ENCODE results near the gene MARK3.
A peak's percentile ranks its signal among the peaks of the same experiment; 100 is the strongest.
"Not testable (repeated sequence)": the region's sequence is repeated elsewhere in the genome, so short reads cannot be mapped to it uniquely, and the experiment has no call there.

Gene MARK3

DNA sequence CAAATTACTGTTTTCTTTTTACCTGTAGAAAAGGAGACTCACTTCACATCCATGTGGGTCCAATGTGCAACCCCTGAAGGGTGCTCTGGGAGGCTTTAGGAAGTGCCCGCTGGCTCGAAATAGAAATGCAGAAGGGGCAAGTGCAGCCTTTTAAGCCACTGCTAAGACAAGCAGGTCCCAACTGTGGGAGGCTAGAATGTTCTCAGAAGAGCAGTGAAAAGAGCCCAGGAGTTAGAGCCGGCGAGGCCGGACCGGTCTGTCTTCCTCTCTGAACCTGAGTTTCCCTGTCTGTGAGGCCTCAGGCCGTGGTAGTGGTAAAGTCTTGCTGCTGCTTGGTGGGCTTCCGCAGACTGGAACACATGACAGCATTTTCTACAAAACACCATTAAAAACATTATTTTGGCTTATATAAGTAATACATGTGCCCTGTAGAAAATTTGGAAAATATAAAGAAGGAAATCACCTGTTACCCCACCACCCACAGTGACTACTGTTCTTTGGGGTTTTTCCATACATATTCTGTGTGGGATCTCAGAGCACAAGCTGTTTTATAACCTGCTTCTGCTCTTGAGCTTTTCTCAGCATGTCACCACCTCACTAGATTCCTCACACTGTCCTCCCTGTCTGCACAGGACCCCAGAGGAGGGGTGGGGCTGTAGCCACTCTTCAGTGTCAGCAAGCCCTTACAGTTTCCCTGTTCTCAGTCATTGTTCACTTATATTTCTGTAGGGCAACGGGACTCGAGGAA is 131.4 kb downstream of the MARK3 start:
- DNase-seq = no peak

GRCh38 chr14:103517174-103517566 is 132.0 kb downstream of the MARK3 start:
- DNase-seq = no peak

GRCh38 chr14:103517721-103518421 is 132.7 kb downstream of the MARK3 start:
- no peak for DNase-seq

DNA sequence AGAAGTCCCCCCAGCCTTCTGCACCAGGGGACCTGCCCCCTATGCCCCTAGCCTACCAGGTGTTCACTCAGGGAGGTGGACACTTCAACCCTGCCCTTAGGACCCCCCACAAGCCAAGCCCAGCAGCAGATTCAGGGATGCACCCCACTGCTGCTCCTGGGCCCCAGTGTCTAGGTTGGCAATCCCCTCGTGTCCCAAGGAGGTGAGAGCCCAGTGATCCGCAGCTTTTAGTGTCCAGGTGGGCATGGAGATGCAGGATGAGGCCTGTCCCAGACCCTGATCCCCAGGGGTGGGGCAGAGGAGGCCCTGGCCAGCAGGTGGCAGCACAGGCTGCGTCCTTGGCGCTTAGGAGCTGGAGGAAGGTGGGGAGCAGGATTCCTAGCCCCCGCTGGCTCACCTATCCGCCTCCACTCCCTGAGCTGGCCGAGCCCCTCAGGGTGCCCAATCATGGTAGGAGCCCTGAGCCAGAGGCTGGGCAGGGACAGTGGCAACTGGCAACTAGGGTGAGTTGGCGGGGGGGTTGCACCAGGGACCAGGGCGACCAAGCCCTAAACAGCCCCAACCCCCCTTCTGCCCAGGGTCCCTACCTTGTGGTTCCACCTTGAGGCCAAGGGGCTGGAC is 133.3 kb downstream of the MARK3 start:
- peak; percentile 54 for DNase-seq

GRCh38 chr14:103519043-103519836 is 134.0 kb downstream of the MARK3 start:
- DNase-seq = no peak

DNA sequence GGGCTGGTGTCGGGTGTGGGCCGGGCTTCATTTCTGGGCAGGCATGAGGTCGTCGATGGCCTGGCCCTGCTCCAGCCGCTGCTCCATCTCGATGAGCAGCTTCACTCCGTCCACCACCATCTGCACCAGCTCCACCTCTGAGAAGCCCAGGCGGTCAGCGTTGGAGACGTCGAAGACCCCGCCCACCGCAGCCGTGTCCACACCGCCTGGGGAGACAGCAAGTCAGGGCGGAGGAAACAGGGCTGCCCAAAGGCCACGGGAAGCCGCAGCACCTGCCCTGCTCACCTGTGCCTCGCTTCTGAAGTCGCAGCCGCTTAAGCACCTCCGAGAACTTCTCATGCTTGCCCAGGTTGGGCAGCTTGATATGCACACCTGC is 134.6 kb downstream of the MARK3 start:
- no peak for DNase-seq

- no peak for DNase-seq
Measured at GRCh38 chr14:103520269-103520656, 135.0 kb downstream of the MARK3 start.

DNA sequence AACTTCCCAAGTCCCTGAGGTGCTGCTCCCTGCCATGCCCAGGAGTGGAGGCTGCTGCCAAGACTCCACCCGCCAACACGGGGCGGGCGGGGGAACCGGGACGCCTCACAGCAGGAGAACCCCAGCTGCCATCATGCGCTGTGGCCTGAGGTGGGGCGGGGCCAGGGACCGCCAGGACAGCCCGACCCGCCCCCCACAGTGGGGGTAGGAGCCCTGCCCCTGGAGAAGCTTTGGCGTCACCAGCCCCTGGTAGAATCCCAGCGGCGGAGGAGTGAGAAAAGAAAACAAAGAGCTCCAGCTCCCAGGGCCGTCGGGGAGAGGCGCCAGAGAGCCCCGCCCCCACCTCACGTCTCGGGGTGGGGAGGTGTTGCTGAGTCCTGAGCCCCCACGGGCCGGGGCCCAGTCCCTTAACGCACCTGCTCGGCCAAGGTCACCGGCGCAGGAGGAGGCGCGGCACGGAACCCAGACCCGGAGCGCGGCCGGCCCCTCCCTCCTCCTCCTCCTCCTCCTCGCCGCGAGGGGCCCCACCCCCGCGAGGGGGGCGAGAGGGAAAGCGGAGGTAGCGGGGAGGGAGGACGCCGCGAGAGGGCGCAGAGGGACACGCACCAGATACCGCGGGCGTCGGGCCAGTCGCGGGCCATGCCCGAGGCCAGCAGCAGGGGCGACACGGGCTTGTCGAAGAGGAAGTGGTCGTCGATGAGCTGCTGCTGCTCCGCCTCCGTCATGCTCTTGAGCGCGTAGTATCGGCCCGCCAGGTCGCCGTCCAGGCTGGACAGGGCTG is 135.6 kb downstream of the MARK3 start:
- DNase-seq = peak; percentile 83

- DNase-seq = peak; percentile 31
Measured at GRCh38 chr14:103521438-103521950, 136.3 kb downstream of the MARK3 start.

DNA sequence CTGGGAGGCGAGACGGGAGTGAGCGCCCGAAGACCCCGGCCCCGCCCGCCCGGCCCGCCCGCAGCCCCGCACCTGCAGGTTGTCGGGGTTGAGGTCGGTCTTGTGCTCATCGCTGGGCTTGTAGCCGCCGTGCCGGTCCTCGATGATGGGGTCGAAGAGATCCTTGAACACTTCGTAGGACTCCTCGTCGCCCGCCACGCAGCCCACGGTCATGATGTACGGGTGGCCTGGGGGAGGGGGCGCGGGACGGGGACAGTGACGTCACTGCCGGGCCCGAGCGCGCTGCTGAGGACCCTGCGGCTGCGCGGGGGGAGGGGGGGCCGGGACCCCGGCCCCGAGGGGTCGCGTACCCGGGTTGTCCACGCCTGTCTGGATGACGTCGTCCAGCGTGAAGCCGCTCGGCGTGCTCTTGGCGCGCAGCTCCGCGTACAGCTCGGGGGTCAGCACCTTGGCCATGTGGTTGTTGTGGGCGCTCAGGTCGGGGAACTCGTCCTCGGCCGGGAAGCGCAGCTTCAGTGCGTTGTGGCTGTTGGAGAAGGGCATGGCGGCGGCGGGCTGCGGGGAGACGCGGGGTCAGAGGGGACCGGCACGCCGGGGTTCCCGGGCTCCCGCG is 136.8 kb downstream of the MARK3 start:
- DNase-seq = peak; percentile 26

DNA sequence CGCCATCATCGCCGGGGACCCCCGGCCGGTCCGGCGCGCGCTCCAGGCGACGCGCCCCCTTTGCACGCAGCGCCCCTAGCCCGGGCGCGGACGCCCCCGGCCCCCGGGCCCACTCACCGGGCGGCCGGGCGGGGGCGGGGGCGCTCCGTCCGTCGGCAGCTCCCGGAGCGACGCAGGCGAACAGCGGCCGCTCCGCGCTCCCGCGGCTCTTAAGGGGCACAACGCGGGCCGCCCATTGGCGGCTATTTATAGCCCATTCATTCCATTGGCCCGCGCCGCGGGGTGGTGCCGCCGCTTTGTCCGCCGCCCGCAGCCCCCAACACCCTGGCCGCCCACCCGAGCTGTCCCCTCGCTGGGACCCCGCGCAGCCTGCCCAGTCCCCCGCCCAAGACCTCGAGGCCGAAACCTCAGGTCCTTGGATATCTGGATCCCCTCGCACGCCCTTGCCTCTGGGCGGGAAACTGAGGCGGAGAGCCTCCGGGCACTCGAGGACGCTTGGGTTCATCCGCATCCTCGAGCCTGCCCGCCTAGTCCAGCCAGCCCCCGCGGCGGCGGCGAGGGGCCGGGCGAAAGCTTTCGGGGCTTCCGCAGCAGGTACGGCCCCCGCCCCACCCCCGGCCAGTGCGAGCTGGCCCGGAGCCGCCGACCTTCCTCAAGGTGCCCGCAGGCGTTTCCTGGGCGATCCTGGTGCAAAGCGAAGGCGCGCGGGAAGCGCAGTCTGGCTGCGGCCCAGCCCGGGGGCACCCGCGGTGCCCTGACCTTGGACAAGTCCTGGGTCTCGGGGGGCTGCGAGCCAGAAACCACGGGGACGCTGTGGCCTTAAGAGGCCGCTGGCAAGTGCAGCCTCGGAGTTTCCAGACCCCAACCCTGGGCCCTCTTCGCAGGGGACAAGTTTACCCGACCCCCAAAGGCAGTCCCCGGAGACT is 137.7 kb downstream of the MARK3 start, which contains the start of gene CKB:
Gene CKB (minus strand): TSS at position 182 of the 926 bp plus-strand sequence. CDS start 337 bp downstream, outside the sequence.
- DNase-seq = peak; percentile 75

GRCh38 chr14:103523575-103523954 is 138.3 kb downstream of the MARK3 start:
- no peak for DNase-seq

DNA sequence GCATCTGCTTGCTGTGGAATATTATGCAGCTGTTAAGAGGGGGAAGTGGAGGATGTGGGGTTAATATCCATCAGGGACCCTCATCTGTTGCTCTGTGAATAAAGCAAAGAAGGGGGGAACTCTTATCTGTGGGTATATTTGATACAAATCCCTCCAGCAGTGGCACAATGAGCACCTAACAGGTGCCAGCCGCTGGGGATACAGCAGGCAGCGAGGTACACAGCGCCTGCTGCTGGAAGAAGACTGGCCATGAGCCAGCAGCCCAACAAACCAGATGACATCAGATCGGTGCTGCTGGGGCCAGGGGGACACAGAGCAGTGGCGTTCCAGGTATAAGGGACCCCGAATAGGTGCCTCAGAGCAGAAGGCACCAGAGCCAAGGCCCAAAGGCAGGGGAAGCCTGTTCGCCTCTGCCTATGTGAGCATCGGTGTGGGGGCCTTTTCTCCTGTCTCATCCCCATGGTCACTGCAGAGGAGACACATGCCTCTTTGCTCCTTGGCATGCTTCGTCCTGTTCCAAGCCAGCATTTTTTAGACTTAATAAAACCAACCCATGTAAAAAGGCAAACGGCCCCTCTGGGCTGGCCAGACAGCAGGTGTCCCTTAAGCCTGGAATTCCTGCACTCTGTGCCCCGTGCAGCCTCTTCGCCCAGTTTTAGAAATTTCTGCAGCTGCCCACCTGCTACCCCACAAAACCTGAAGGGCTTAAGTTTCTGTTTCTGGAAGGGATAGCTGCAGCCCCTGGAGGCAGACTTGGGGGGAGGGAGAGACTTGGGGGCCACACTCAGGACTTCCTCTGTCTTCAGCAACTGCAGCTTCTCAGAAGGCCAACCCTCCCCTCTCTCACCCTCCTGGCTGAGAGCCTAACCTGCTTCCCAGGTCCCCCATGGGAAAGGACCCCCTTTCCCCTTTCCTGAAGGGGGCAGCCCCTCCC is 139.1 kb downstream of the MARK3 start:
- DNase-seq = no peak

DNA sequence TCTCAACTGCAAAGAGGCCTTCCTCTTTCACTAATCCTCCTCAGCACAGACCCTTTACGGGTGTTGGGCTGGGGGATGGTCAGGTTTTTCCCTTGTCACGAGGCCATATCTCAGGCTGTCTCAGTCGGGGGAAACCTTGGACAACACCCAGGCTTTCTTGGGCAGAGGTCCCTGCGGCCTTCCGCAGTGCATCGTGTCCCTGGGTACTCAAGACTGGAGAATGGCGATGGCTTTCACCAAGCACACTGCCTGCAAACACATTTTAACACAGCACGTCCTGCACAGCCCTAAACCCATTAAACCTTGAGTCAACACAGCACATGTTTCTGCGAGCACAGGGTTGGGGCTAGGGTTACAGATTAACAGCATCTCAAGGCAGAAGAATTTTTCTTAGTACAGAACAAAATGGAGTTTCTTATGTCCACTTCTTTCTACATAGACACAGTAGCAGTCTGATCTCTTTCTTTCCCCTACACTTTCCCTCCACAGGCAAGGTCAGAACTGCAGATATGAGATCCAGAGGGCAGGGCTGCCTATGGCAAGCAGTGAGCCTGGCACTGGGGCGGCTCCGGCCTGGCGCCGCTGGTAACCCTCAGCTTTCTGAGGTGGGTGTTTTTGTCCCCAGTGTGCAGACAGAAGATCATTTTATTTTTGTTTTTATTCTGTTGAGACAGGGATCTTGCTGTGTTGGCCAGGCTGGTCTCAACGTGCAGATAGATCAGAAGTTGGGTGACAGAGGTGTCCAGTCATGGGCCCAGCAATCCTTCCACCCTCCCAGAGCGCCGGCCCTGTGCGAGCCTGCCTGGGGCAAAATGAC is 140.4 kb downstream of the MARK3 start:
- DNase-seq = not testable (repeated sequence)

DNA sequence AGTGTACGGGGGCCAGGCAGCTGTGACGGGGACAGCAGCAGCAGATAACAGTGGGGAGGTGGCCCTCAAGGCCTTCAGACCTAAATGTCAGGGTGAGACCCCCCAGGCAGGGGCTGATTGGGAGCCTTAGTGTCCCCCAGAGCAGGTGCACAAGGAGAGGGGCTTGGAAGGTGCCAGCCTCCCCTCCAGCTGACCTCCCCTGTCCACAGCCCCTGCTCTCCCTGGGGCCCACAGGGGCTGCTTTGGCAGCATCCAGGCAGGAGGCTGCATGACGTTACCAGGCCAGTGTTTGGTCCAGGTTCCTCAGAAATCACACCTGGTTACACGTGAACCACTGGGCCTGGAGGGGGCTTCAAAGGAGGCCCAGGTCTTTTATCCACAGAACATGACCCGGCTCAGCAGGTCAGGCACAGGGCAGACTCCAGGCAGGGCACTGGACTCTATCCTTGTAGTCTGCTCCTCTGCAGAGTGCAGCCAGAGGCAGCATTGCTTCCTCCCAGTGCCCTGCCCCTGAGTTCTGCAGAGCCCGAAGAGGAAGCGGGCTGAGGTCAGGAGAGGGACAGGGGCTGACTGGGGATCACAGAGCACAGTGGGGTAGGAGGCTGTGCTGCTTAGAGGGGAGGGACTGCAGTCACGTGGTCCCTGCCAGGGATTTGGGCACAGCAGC is 141.2 kb downstream of the MARK3 start:
- no peak for DNase-seq

GRCh38 chr14:103526914-103527248 is 141.7 kb downstream of the MARK3 start:
- DNase-seq = no peak

- no peak for DNase-seq
Measured at GRCh38 chr14:103527408-103528145, 142.4 kb downstream of the MARK3 start.
